HG03045 (cell line): ENCODE results near the gene CCDC13.

Source experiments
- ATAC-seq: cut with Tn5 transposase; IDR thresholded peaks from one replicate; pipeline ENCODE4 v1.9.1; 2021; ENCODE audit warnings: mild to moderate bottlenecking, moderate library complexity; ENCODE audit not compliant: unreplicated experiment

The CCDC13 gene

GRCh38 chr3:42735615-42736014, 37.4 kb downstream of the CCDC13 start:
- no peak for ATAC-seq

GRCh38 chr3:42735019-42735418, 38.0 kb downstream of the CCDC13 start:
- ATAC-seq = no peak

- no peak for ATAC-seq
These were observed 38.7 kb downstream of the CCDC13 start for GRCh38 chr3:42734263-42734860.

GRCh38 chr3:42733501-42734262, 39.4 kb downstream of the CCDC13 start:
- ATAC-seq = no peak

- ATAC-seq = no peak
These were observed 40.1 kb downstream of the CCDC13 start for GRCh38 chr3:42732829-42733459.

GRCh38 chr3:42732196-42732828, 40.7 kb downstream of the CCDC13 start:
- ATAC-seq = no peak

- no peak for ATAC-seq
These were observed 41.4 kb downstream of the CCDC13 start for GRCh38 chr3:42731476-42732195.

- ATAC-seq = no peak
These were observed 42.2 kb downstream of the CCDC13 start for GRCh38 chr3:42730706-42731420.

GRCh38 chr3:42730294-42730693, 42.8 kb downstream of the CCDC13 start:
- ATAC-seq = no peak

GRCh38 chr3:42729404-42730145, 43.5 kb downstream of the CCDC13 start:
- no peak for ATAC-seq

- no peak for ATAC-seq
These were observed 44.2 kb downstream of the CCDC13 start for GRCh38 chr3:42728668-42729364.

- no peak for ATAC-seq
These were observed 45.0 kb downstream of the CCDC13 start for GRCh38 chr3:42728056-42728455.

- no peak for ATAC-seq
These were observed 47.6 kb downstream of the CCDC13 start for GRCh38 chr3:42725454-42725853.

- no peak for ATAC-seq
These were observed 49.8 kb downstream of the CCDC13 start for GRCh38 chr3:42723219-42723618.
